ENCODE results near the gene ZSCAN12. TPM values are rescaled to one million over a fixed set of nuclear protein-coding genes. Genes with fewer than 3 reads are reported as not detected.

ZSCAN12 gene
- total and polyA plus RNA-seq, 4 donors: 1.4 to 17.7 (median 3.8) TPM

- no peak for ATAC-seq (ENCODE audit: insufficient read depth, low FRiP score)
- no peak for DNase-seq
- H3K9ac ChIP-seq (ENCODE audit: insufficient read depth in 1 of 2, low read length in 2 of 2): peak overlapping the region in 1 of 2 donors; percentile 94
These were observed 44.6 kb downstream of the ZSCAN12 start for GRCh38 chr6:28354688-28355554.

GRCh38 chr6:28353981-28354676 lies 45.4 kb downstream of the ZSCAN12 start:
- Histone ChIP-seq H3K27ac (ENCODE audit: low read depth in 1 of 2, low read length in 1 of 2) (peak overlapping the region in 1 of 2 donors; percentile 94), H3K9ac (ENCODE audit: insufficient read depth in 1 of 2, low read length in 2 of 2) (no peak overlapping the region), H3K4me3 (peak overlapping the region; percentile 3), H3K4me1 (ENCODE audit: control insufficient read depth in 5 of 5, insufficient read depth in 5 of 5, low read length in 5 of 5) (peaks cover 0 to 29% (median 9%) of the 10 kb centered on the region in 5 donors), H3K27me3 (ENCODE audit: control insufficient read depth in 3 of 3, insufficient read depth in 3 of 3, low read length in 2 of 3) (no peaks in the 10 kb centered on the region), H3K36me3 (ENCODE audit: control insufficient read depth in 4 of 4, insufficient read depth in 4 of 4, low read length in 4 of 4) (no peaks in the 10 kb centered on the region), H3K9me3 (ENCODE audit: control insufficient read depth in 4 of 4, insufficient read depth in 3 of 4, low read length in 3 of 4) (no peaks in the 10 kb centered on the region)
- 63 to 78% methylated on average over 11 of the region's 11 CpGs for WGBS, 2 donors
- DNase-seq (peak in 1 of 3 donors; percentile 15), ATAC-seq (ENCODE audit: insufficient read depth, low FRiP score) (no peak)
- TF ChIP-seq CTCF (IDR thresholded peaks at IDR 0.05; ENCODE audit: control extremely low read depth, extremely low read depth): no peak

More at GRCh38 chr6:28354688-28355554, 44.6 kb downstream of the ZSCAN12 start:
- Histone ChIP-seq H3K4me1 (ENCODE audit: control insufficient read depth in 5 of 5, insufficient read depth in 5 of 5, low read length in 5 of 5) (peaks cover 0 to 26% (median 9%) of the 10 kb centered on the region in 5 donors), H3K27me3 (ENCODE audit: control insufficient read depth in 3 of 3, insufficient read depth in 3 of 3, low read length in 2 of 3) (no peaks in the 10 kb centered on the region), H3K4me3 (no peak overlapping the region), H3K36me3 (ENCODE audit: control insufficient read depth in 4 of 4, insufficient read depth in 4 of 4, low read length in 4 of 4) (peaks cover 0 to 3% (median 0%) of the 10 kb centered on the region in 4 donors), H3K9me3 (ENCODE audit: control insufficient read depth in 4 of 4, insufficient read depth in 3 of 4, low read length in 3 of 4) (no peaks in the 10 kb centered on the region), H3K27ac (ENCODE audit: low read depth in 1 of 2, low read length in 1 of 2) (peak overlapping the region in 1 of 2 donors; percentile 94)
- 76 to 79% methylated on average over 10 of the region's 10 CpGs for WGBS, 2 donors
- no peak for TF ChIP-seq CTCF (IDR thresholded peaks at IDR 0.05; ENCODE audit: control extremely low read depth, extremely low read depth)

GRCh38 chr6:28353356-28353755 lies 46.2 kb downstream of the ZSCAN12 start:
- ATAC-seq (ENCODE audit: insufficient read depth, low FRiP score): no peak
- peaks cover 0 to 29% (median 9%) of the 10 kb centered on the region in 5 donors for H3K4me1 ChIP-seq (ENCODE audit: control insufficient read depth in 5 of 5, insufficient read depth in 5 of 5, low read length in 5 of 5)
- no peaks in the 10 kb centered on the region for H3K9me3 ChIP-seq (ENCODE audit: control insufficient read depth in 4 of 4, insufficient read depth in 3 of 4, low read length in 3 of 4)
- DNase-seq: no peak
- H3K27ac ChIP-seq (ENCODE audit: low read depth in 1 of 2, low read length in 1 of 2): no peak overlapping the region
- H3K27me3 ChIP-seq (ENCODE audit: control insufficient read depth in 3 of 3, insufficient read depth in 3 of 3, low read length in 2 of 3): no peaks in the 10 kb centered on the region
- no peak overlapping the region for H3K4me3 ChIP-seq
- WGBS, 2 donors: 79 to 92% methylated on average over 3 of the region's 3 CpGs
- H3K9ac ChIP-seq (ENCODE audit: insufficient read depth in 1 of 2, low read length in 2 of 2): no peak overlapping the region
- TF ChIP-seq CTCF (IDR thresholded peaks at IDR 0.05; ENCODE audit: control extremely low read depth, extremely low read depth): no peak
- no peaks in the 10 kb centered on the region for H3K36me3 ChIP-seq (ENCODE audit: control insufficient read depth in 4 of 4, insufficient read depth in 4 of 4, low read length in 4 of 4)
